ENCODE results near the gene ICA1.

GRCh38 chr7:8255680-8256655 lies 6.0 kb downstream of the ICA1 start:
- TF ChIP-seq GLI4 (CRISPR knock-in tag; IDR thresholded peaks at IDR 0.05; ENCODE audit: borderline replicate concordance) (no peak), RFX5 (IDR thresholded peaks at IDR 0.05; ENCODE audit: low read depth, low read length) (no peak), CREM (IDR thresholded peaks at IDR 0.05) (no peak), CREM (CRISPR knock-in tag; IDR thresholded peaks at IDR 0.05) (no peak), HHEX (CRISPR knock-in tag; IDR thresholded peaks at IDR 0.05) (no peak), CTCF (CRISPR knock-in tag; IDR thresholded peaks at IDR 0.05) (no peak), ZNF343 (CRISPR knock-in tag; IDR thresholded peaks at IDR 0.05) (no peak), MXD4 (CRISPR knock-in tag; IDR thresholded peaks at IDR 0.05) (no peak), JUND (CRISPR knock-in tag; IDR thresholded peaks at IDR 0.05) (no peak), ZNF451 (CRISPR knock-in tag; IDR thresholded peaks at IDR 0.05) (no peak), PAX8 (CRISPR knock-in tag; IDR thresholded peaks at IDR 0.05; ENCODE audit: borderline replicate concordance) (no peak), HNRNPK (IDR thresholded peaks at IDR 0.05; ENCODE audit: low read depth, low read length, poor library complexity, severe bottlenecking) (no peak)
